ENCODE measurements around the gene PGP.

DNA sequence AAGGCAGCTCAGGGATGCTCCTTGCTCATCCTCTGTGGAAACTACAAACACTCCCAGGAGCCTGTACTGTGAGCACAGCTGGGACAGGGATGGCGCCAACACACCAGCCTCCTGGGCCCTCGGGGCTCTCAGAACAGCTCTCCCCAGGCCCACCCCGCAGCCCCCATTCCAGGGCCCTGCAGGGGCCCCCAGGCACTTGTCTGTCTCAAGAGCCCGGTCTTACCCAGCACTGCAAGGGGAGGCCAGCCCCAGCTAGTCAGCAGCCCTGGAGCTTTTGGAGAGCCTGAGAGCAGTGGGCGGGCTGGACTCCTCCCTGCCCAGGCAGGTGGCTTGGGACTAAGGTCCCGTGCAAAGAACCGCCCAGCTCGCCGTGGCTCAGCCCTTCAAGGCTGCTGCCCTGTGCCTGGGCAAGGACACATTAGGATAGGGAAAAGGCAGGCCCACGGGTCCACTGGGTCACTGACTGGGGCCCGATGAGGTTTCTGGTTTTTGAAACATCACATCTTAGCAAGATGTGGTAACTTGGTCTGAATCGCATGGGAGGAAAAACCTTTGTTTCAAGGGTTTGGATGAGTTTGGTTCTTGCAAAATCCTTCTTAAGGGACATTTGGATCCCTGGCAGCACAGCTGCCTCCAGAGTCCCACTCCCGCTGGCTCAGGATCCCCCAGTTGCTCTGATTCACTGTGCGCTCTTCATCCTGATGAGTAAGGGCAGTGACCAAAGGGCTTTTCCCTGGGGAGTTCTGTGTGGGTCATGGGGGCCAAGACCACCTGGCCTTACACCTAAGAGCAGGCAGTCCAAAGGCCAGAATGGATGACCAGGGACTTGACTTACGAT is 24.4 kb upstream of the PGP start:
- TF ChIP-seq, protein P1, sequence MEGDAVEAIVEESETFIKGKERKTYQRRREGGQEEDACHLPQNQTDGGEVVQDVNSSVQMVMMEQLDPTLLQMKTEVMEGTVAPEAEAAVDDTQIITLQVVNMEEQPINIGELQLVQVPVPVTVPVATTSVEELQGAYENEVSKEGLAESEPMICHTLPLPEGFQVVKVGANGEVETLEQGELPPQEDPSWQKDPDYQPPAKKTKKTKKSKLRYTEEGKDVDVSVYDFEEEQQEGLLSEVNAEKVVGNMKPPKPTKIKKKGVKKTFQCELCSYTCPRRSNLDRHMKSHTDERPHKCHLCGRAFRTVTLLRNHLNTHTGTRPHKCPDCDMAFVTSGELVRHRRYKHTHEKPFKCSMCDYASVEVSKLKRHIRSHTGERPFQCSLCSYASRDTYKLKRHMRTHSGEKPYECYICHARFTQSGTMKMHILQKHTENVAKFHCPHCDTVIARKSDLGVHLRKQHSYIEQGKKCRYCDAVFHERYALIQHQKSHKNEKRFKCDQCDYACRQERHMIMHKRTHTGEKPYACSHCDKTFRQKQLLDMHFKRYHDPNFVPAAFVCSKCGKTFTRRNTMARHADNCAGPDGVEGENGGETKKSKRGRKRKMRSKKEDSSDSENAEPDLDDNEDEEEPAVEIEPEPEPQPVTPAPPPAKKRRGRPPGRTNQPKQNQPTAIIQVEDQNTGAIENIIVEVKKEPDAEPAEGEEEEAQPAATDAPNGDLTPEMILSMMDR (IDR thresholded peaks at IDR 0.05), result no peak
- no peak for TF ChIP-seq POLR2A (IDR thresholded peaks at IDR 0.05)

Measured in uterus (tissue), 2 donors.